HT-29 (cell line): ENCODE results near the gene APBB3. TPM values are rescaled to one million over a fixed set of nuclear protein-coding genes. Genes with fewer than 3 reads are reported as not detected.

ENCODE experiments used
- DNase-seq: peaks from one replicate; pipeline ENCODE4 v3.0.0-alpha.2; 2015; ENCODE audit warnings: low spot score
- total RNA-seq: library from RNA; depleted of rRNA; stranded (reverse); fragments of >200 nt; shearing (Covaris generic); gene quantifications from 2 replicates; pipeline ENCODE4 v1.2.3, GENCODE V29; 2014

Gene APBB3
- total RNA-seq, 1 experiment from 2014 or later, result 19.5 TPM

DNA sequence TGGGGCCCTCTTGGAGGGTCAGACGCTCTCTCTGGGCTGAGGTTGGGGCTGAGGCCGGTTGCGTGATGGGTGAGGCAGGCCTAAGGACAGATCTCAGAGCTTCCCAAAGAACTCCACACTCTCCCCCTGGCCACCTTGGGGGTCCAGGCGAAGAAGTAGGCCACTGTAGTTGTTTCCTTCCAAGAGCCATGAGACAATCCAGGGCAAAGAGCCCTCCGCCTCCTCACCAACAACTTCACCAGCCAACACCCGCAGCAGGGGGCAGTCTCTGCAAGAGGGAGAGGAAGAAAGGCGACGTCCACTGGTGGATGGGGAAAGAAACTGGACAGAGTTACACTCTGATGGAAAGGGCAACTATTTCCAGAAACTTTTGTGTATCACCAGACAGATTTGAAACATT lies 10.9 kb upstream of the APBB3 start:
- peak; percentile 77 for DNase-seq

- DNase-seq, result no peak
Observed at GRCh38 chr5:140574165-140574564, 9.8 kb upstream of the APBB3 start.

DNA sequence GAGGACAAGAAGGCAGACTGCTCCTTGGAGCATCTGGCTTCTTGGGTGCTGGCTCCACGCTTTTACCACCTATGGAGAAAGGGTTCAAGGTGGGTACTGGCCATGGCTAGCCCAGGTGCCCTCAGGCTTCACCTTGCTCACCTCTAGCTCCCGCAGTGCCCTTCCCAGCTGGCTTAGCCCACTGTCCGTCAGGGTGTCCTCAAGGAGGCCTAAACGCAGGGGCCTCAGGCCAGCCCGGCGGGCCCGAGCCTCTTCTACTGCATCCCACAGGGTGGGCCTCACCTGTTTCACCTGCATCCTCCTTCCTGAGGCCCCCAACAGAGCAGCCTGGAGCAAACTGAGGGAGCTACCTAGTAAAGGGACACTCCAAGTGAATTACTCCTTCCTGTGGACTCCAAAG lies 9.3 kb upstream of the APBB3 start:
- DNase-seq, result no peak

- no peak for DNase-seq
Observed at GRCh38 chr5:140571105-140571504, 6.7 kb upstream of the APBB3 start.

- DNase-seq, result no peak
Observed at GRCh38 chr5:140570488-140570887, 6.1 kb upstream of the APBB3 start.

DNA sequence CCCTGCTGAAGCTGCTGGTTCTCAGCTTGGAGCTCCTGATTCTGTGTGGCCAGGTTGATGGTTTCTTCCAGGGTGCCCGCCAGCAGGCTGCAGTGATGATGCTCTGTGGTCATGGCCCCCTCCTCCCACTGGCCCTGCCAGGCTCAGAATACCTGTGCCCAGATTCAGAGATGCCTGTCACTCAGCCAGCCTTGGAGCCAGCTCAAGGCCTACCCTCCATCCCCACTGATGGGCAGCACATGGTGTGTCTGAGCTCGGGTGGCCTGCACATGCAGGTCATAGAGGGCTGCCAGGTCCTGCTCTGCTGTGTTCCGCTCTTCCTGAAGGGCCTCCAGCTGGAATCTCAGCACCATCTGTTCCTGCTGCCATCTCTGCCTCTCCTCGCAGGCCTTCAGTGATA lies 5.7 kb upstream of the APBB3 start:
- DNase-seq, result no peak

DNA sequence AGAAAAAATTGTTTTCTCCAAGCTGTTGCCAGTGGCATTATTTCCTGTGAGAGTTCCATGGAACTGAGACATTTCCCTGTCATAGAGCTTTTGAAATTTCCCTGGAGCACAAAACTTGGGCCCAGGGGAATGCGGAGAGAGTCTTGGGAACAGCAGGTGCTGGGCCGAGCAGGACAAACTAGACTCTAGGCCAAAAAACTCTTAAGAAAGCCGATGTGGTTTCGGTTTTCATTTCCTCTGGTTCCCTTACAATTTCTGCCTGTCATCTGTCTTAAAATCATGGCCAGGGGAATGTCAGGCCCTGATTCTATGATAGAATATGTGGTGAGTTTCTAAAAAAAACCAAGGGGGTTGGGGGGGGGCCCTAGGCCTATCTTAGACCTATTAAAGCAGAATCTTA lies 4.8 kb upstream of the APBB3 start:
- DNase-seq, result no peak

DNA sequence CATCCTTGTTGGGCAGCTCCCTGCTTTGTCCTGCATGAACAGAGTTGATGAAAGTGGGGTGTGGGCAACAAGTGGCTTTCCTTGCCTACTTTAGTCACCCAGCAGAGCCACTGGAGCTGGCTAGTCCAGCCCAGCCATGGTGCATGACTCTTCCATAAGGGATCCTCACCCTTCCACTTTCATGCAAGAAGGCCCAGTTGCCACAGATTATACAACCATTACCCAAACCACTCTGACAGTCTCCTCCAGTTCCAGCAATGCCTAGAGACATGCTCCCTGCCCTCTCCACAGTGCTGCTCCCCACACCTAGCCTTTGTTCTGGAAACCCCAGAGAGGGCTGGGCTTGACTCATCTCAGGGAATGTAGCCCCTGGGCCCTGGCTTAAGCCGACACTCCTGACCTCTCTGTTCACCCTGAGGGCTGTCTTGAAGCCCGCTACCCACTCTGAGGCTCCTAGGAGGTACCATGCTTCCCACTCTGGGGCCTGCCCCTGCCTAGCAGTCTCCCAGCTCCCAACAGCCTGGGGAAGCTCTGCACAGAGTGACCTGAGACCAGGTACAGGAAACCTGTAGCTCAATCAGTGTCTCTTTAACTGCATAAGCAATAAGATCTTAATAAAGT lies 4.2 kb upstream of the APBB3 start:
- DNase-seq, result no peak

- DNase-seq, result no peak
Observed at GRCh38 chr5:140567871-140568270, 3.5 kb upstream of the APBB3 start.

- no peak for DNase-seq
Observed at GRCh38 chr5:140567136-140567818, 2.9 kb upstream of the APBB3 start.

GRCh38 chr5:140566665-140567064 lies 2.3 kb upstream of the APBB3 start:
- DNase-seq, result no peak

DNA sequence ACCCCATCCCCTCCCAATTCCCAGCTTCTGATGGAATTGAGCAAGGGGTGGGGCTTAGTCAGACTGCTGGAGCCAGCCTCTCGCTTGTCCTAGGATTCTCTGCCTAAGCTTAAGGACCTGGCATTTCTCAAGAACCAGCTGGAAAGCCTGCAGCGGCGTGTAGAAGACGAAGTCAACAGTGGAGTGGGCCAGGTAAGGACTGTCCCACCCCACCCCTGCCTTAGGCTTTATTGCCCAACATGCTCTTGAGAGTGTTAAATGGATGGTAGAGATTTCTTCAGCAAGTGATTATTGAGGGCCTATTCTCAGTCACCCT lies 1.3 kb upstream of the APBB3 start:
- no peak for DNase-seq

DNA sequence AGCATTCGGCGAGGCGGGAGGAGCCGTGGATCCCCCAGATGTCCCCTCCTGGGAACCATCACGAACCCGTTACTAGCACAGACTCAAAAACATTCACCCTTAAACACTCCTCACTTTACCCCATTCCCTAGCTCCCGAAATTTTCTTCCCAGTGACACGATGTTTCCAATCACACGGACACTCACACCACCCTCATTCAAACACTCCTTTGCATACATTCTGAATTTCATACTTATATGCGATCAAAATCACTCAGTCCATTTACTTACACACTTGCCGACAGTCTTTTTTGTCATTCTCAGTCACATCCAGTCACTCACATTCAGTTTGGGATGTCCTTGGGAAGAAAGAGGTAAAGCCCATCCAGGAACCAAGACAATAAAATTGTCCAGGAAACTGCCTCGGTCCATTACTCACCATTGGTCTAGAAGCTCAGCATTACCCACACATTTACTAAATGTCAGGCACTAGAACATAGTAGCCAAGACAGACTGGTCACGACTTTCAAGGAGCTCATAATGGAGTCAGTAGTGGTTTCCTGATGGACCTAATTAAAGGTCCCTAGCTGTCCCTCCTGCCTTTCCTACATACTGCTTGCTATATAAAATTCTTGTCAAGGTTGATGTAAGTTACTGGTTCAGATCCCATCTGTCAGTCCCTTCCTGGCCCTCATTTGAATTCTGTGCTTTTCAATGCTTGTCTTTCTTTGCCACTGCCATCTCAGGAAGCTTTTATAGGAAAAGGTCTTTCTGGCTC lies 804 bp upstream of the APBB3 start:
- DNase-seq, result peak; percentile 48

GRCh38 chr5:140563596-140563995 lies 802 bp downstream of the APBB3 start:
- no peak for DNase-seq

GRCh38 chr5:140561753-140562523 lies 2.5 kb downstream of the APBB3 start:
- DNase-seq, result no peak

- DNase-seq, result no peak
Observed at GRCh38 chr5:140560227-140560626, 4.2 kb downstream of the APBB3 start.

- no peak for DNase-seq
Observed at GRCh38 chr5:140558542-140558941, 5.9 kb downstream of the APBB3 start.

DNA sequence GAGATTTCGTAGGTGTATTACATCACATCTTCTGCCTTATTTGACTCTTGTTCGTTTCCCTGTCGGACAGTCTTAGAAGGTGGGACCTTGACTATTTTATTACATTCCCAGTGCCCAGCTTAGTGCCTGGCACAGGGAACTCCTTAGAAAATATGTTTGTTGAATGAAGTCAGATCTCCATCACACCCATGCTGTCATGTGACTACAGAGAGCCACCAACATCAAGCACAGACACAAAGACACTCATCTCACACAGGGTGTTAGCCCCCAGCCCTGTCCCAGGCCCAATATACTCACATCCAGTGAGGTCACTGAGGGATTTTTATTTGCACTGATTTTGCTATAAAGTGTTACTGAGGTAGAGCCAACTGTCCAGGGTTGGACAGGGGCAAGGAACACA lies 6.4 kb downstream of the APBB3 start:
- DNase-seq, result no peak

DNA sequence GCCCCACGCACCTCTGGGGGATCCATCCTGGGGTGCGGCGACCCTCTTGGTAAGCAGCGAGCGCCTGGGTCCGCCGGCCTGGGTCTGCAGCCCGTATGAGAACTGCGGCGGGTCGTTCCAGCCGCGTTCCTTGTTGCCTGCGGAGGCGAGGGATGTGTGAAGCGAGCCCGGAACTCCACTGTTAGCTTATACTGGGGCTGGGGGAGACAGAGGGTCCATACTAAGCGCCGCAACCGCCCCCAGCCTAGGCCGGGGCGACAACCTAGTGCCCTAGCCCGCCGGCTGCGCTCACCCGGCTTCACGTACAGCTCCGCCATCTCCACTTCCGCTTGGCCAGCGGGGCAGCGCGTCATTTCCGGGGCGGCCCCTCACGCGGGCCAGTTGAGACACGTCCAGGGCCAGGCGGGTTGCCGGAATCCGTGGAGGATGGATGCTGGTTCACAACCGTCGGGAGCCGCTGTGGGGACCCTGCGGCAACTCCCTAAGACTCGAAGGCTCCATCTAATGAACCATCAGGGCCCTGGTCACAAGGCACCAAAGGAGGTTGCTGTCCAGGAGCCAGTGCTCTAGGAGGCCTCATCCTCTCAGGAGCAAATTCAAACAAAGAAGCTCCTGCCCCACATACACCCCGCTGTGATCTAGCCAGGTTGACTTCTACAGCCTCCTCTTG lies 7.1 kb downstream of the APBB3 start, which contains the start of gene SRA1:
Gene SRA1, minus strand, starts transcription at position 338 of the 670 bp plus-strand sequence. Its CDS starts 21 bp downstream, at position 317.
- peak; percentile 90 for DNase-seq

- peak; percentile 30 for DNase-seq
Observed at GRCh38 chr5:140556438-140556837, 8.0 kb downstream of the APBB3 start.

DNA sequence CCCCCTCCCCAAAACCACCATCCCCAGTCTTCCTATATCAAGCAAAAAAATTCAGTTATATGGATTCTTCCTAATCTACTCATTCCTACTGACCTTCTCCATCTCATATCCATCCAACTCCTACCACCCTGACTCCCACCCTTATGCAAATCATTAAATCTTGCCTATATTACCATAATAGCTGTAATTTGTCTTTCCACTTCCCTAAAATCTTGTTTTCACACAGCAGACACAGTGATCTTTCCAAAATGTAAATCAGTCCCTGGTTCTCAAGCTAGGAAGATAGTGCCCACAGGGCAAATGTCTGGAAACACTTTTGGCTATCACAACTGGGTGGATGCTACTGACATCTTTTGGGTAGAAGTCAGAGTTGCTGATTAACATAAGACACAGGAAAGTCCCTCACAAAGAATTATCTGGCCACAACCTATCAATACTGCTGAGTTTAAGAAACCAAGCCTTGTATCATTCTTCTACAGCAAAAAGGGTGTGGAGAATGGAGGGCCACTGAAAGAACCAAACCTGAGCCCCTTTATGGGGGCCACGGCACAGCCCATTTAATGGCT lies 8.6 kb downstream of the APBB3 start:
- DNase-seq, result no peak
